Panc1 (cell line): ENCODE measurements around the gene LRMDA.

Experiments used
- CTCF ChIP-seq: fragments of 450-650 bp; IDR thresholded peaks from 2 replicates; pipeline ENCODE4 v1.5.1; 2017; ENCODE audit warnings: mild to moderate bottlenecking
- POLR2AphosphoS5 ChIP-seq: IDR thresholded peaks from 2 replicates; pipeline ENCODE4 v1.6.1; 2012; ENCODE audit warnings: mild to moderate bottlenecking, low read depth, low read length, moderate library complexity
- TCF7L2 ChIP-seq: IDR thresholded peaks from 2 replicates; pipeline ENCODE4 v1.6.1; 2011; ENCODE audit warnings: mild to moderate bottlenecking, low read depth, low read length, inconsistent platforms

GRCh38 chr10:76047521-76047920, 616.1 kb downstream of the LRMDA start:
- TF ChIP-seq TCF7L2 (no peak), CTCF (no peak), POLR2AphosphoS5 (no peak)
